DND-41 (cell line): ENCODE measurements around the gene DYNLT1.

Experiments
- EZH2 ChIP-seq: IDR thresholded peaks from 3 replicates; pipeline ENCODE4 v1.6.1; 2012; ENCODE audit warnings: borderline replicate concordance, low read depth, mild to moderate bottlenecking, moderate library complexity, low read length, inconsistent platforms; ENCODE audit not compliant: severe bottlenecking
- TF ChIP-seq, protein P1 (sequence below): IDR thresholded peaks from 2 replicates; pipeline ENCODE4 v1.5.1; 2012; ENCODE audit warnings: borderline replicate concordance, low read length, moderate library complexity, mild to moderate bottlenecking; ENCODE audit not compliant: poor library complexity, severe bottlenecking; ENCODE audit errors: extremely low read depth

DNA sequence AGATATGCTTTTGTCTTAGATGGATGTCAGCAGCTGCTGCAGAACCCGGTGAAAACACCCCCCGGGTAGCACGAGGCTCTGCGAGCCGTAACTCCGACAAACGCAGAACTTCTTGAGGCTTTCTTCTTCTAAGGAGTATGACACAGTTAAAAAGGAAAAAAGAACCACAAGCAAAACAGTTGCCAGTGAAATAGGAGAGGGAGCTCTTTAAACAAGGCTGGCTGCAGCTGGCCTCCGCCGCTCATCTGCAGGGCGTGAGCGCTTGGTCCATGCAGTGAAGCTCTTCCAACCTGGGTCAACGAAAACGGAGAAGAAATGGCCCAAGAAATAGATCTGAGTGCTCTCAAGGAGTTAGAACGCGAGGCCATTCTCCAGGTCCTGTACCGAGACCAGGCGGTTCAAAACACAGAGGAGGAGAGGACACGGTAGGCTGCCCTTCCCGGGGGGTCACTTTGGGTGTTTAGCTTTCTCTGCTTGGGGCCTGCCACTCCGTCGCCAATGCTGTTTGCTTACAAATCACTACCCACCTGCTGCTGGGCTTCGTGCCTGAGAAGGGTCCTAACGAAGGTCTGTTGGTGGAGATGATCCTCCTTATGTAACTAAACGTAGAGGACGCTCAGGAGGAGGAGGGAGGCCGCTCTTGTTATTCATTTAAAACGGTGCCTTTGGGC lies 18.5 kb upstream of the DYNLT1 start:
- TF ChIP-seq, protein P1, sequence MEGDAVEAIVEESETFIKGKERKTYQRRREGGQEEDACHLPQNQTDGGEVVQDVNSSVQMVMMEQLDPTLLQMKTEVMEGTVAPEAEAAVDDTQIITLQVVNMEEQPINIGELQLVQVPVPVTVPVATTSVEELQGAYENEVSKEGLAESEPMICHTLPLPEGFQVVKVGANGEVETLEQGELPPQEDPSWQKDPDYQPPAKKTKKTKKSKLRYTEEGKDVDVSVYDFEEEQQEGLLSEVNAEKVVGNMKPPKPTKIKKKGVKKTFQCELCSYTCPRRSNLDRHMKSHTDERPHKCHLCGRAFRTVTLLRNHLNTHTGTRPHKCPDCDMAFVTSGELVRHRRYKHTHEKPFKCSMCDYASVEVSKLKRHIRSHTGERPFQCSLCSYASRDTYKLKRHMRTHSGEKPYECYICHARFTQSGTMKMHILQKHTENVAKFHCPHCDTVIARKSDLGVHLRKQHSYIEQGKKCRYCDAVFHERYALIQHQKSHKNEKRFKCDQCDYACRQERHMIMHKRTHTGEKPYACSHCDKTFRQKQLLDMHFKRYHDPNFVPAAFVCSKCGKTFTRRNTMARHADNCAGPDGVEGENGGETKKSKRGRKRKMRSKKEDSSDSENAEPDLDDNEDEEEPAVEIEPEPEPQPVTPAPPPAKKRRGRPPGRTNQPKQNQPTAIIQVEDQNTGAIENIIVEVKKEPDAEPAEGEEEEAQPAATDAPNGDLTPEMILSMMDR: no peak
- no peak for TF ChIP-seq EZH2
